ENCODE measurements around the gene MORC2.

MORC2 gene

DNA sequence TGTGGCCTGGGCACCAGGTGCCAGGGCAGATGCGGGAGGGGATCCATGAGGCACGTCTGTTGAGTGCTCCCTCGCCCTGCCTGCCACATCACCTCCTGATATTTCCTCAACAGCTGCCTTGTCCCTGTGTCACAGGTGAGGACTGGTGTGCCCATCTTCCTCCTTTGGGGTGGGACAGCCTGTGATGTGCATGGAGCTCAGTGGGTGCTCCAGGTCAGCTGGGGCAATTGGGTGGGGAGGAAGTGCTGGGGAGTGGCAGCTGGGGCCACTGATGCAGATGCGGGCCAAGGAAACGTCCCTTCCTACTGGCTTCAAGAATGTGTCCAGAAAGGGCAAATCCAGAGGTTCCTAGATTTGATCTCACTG lies 83.6 kb downstream of the MORC2 start:
- DNase-seq = no peak

- no peak for DNase-seq
Observed at GRCh38 chr22:30884211-30885000, 84.2 kb downstream of the MORC2 start.

DNA sequence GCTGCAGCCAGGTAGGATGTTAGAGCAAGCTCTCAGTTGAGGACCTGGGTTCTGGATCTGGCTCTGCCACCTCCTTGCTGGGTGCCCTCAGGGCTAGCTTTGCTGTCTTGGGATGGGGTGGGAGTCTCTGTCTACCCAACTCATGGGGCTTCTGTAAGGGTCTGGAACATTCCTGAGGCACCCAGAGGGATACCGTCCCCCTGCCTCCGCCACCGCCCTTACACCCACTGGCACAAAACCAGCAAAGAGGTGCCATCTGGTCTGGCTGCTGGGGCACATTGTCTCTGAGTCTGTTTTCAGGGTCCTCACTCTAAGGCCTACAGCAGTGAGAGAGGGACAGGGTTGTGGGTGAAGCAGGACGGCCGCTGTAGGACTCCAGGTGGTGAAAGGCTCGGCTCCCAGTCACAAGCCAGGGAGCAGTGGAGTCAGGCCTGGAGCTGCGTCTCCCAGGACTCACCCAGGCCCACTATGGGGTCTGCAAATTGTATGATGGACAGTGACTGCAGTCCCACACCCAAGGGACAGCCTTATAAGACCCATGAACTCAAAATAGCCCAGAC lies 84.9 kb downstream of the MORC2 start:
- DNase-seq = no peak

GRCh38 chr22:30882974-30883533 lies 85.5 kb downstream of the MORC2 start:
- DNase-seq = no peak

DNA sequence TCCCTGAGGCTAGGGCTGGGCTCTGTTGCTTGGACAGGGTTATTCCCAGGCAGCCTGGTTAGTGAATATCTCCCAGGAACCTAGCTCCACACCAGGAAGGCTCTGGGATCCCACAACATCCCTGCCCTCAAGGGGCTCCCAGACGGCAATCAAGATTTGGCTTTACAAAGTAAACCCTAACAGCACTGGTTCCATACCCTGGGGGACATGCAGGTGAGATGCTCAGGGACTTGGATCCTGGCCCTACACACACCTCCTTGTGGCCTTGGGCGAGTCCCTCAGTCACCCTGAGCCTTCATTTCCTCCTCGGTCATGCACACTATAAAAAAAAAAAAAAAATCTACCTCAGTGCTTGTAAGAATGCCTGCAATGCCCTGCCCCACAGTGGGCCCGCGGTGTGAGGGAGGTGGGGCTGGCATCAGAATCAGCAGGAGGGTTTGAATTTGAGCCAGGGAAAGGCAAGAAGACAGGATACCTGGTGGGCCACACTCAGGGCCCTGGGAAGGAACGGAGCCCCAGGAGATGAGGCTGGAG lies 86.3 kb downstream of the MORC2 start:
- DNase-seq = no peak

GRCh38 chr22:30881361-30882183 lies 87.0 kb downstream of the MORC2 start:
- DNase-seq = no peak

DNA sequence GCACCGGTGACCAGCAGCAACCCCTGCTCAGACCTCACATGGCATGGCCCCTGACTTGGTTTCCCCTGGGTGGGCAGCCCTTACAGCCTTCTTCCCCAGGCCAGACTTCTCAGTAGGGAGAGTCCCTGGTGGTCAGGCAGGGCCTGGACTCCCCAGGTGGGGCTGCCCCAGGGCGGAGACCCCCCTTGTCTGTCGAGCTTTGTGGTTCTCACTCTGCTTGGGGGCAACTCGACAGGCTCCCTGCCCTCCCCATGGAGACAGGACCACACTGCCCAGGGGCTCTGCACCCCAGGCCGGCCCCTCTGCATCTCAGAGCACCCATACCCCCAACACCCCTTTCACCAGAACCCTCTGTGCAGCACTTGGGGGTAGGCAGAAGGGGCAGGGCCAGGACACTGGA lies 87.7 kb downstream of the MORC2 start:
- DNase-seq = no peak

DNA sequence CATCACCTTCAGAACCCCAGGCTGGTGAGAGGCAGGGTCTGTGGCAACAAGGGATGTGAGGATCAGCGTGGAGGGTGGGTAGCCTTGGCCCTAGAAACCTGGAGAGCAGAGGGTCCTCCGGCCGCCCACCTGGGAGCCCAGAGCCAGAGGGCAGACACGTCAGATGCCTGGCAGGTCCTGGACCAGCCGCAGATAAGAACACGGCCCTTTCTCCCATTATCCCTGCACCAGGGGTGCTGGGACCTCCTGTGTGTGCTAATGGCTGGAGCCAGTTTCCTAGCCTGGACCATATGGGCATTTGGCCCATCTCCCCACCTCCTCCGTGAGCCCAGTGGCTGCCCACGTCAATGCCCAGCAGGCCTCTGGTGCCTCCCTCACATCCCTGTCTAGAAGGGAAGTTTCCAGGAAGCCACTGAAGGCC lies 88.4 kb downstream of the MORC2 start:
- DNase-seq = no peak

DNA sequence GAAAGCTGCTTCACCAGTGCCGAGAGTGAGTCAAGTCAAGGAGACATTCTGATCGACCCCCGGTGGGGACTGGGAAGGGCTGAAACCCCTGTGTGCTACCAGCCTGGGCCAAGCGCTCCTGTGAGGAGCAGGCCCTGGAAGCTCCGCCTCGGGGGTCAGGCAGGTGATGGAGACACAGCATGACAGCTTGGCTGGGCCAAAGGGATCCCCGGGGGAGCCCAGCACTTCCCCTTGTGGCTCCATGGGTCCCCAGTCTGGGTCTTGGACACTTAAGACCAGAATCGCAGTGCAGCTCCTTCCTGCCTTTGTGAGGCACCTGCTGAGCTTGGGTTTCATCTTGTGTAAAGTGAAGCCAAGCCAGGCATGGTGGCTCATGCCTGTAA lies 89.2 kb downstream of the MORC2 start:
- no peak for DNase-seq

GRCh38 chr22:30878516-30879414 lies 89.8 kb downstream of the MORC2 start:
- no peak for DNase-seq

DNA sequence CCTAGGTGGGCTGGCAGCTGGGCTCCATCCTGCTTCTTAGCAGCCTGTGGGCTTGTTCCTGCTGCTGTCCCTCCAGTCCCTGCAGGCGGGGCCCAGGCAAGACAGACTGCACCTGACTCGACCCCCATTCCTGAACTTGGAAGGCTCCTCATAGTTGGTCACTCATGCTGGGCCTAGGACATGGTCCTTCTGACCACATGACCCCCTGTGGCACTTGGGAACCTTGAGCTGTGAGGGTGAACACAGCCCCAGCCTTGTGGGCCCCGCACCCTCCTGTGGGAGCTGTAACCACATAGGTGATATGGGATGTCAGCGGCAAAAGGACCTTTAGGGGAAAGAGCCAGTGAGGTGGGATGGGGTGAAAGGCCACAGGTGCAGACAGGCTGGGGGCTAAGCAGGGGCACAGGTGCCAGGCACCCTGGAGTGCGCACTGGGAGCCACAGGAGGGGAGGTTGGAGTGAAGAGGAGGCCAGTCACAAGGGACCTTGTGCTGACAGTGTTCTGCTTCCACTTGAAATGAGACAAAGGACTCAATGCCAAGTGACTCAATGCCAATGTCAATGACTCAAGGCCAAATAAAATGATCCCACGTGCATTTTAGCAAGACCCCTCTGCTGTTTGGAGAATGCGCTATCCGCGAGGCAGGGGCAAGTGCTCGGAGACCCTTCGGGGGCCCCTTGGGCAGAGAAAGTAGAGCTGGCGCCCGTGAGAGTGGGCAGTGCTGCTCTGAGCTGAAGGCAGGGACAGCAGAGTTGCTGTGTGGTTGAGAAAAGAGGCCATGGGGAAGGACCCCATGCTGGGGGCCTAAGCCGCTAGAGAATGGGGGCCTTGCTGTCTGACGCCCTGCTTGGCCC lies 90.7 kb downstream of the MORC2 start:
- DNase-seq = no peak

GRCh38 chr22:30876915-30877553 lies 91.5 kb downstream of the MORC2 start:
- DNase-seq = no peak

DNA sequence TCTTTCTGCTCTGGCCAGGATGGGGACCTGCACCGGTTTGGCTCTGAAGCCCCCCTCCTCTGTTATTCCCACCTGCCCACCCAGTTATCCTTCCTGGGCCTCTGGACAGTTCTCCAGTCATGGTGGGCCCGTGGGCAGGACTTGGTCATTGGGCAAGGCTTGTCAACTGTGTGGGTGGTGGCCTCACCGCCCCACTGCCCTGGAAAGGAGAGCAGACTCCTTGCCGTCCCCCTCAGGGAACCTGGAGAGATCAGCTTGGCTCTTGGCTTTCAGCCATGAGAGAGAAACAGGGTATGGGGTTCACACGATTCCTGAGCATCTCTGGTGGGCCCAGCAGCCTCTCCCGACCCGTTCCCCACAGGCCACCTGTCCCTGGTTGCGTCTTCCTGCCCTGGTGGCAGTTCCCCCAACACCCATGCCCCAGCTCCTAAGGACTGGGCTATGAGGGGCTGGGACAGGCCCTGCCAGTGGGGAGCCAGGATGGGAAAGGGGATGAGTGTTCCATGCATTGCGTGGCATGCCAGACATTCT lies 92.3 kb downstream of the MORC2 start:
- no peak for DNase-seq

- no peak for DNase-seq
Observed at GRCh38 chr22:30875481-30876215, 92.9 kb downstream of the MORC2 start.

Measured in NCI-H1417 treated with DMSO at 0.1 percent for 48 hours (cell line).